ENCODE measurements around the gene PSMC5. TPM values are rescaled to one million over a fixed set of nuclear protein-coding genes. Genes with fewer than 3 reads are reported as not detected.

PSMC5 gene
- total and polyA plus RNA-seq, 2 experiments from 2014 or later = 93.1 to 199 TPM

- Histone ChIP-seq H3K27ac (ENCODE audit: low read depth) (no peak overlapping the region), H3K36me3 (ENCODE audit: insufficient read depth) (no peaks in the 10 kb centered on the region), H3K4me1 (ENCODE audit: insufficient read depth) (peaks cover 11% of the 10 kb centered on the region), H3K9me2 (ENCODE audit: insufficient read depth) (peaks cover 11% of the 10 kb centered on the region), H3K27me3 (ENCODE audit: insufficient read depth) (peaks cover 47% of the 10 kb centered on the region), H4K20me1 (replicated peaks; ENCODE audit: insufficient read depth) (peaks cover 7% of the 10 kb centered on the region; the same call in 1 of the 2 replicates), H3K79me2 (replicated peaks; ENCODE audit: insufficient read depth) (peaks cover 14% of the 10 kb centered on the region), H2AFZ (no peak overlapping the region), H3K4me2 (no peak overlapping the region), H3K4me3 (no peak overlapping the region), H3F3A (replicated peaks; ENCODE audit: low read depth) (peaks cover 10% of the 10 kb centered on the region; the same call in 1 of the 2 replicates)
- Mint-ChIP-seq H3K27me3 (ENCODE audit: insufficient read depth, low read depth, poor library complexity) (peaks cover 37% of the 10 kb centered on the region), H3K27ac (no peak overlapping the region), H3K4me1 (peaks cover 19% of the 10 kb centered on the region), H3K9me3 (peaks cover 19% of the 10 kb centered on the region), H3K36me3 (ENCODE audit: low read depth) (peaks cover 5% of the 10 kb centered on the region; the same call in 1 of the 3 replicates), H3K4me3 (no peak overlapping the region)
- ATAC-seq (no peak), DNase-seq (ENCODE audit: low spot score) (no peak)
- TF ChIP-seq ZNF114 (CRISPR knock-in tag; IDR thresholded peaks at IDR 0.05) = no peak
- TF ChIP-seq JUNB (IDR thresholded peaks at IDR 0.05; ENCODE audit: unreplicated experiment) = no peak
- TF ChIP-seq EZH2phosphoT487 (IDR thresholded peaks at IDR 0.05; ENCODE audit: unreplicated experiment) = no peak
- no peak for TF ChIP-seq ZNF462 (CRISPR knock-in tag; IDR thresholded peaks at IDR 0.05)
- no peak for TF ChIP-seq POLR2AphosphoS5 (IDR thresholded peaks at IDR 0.05; ENCODE audit: low read depth)
- no peak for TF ChIP-seq EZH2 (IDR thresholded peaks at IDR 0.05; ENCODE audit: low read depth, unreplicated experiment)
- TF ChIP-seq CREB1 (CRISPR knock-in tag; IDR thresholded peaks at IDR 0.05; ENCODE audit: low read depth) = no peak
- TF ChIP-seq ETS1 (IDR thresholded peaks at IDR 0.05) = no peak
- TF ChIP-seq STAT1 (IDR thresholded peaks at IDR 0.05; ENCODE audit: unreplicated experiment) = no peak
- no peak for TF ChIP-seq ZNF331 (CRISPR knock-in tag; IDR thresholded peaks at IDR 0.05; ENCODE audit: low read depth)
- TF ChIP-seq REST (IDR thresholded peaks at IDR 0.05; ENCODE audit: unreplicated experiment) = no peak
- TF ChIP-seq NANOG (IDR thresholded peaks at IDR 0.05; ENCODE audit: borderline replicate concordance) = no peak
- no peak for TF ChIP-seq CTCF (conservative IDR thresholded peaks at IDR 0.05; ENCODE audit: low read depth in 2 of 2)
Observed at GRCh38 chr17:63845509-63845908, 18.3 kb downstream of the PSMC5 start.
